PFSK-1 (cell line): ENCODE data around the gene ZFAND6.

ENCODE experiments used
- FOXP2 ChIP-seq: optimal IDR thresholded peaks from 2 replicates; pipeline ENCODE3; 2011; ENCODE audit warnings: borderline replicate concordance, control low read depth, inconsistent platforms; ENCODE audit not compliant: insufficient read depth; ENCODE audit errors: extremely low read length, extremely low read depth
- POLR2AphosphoS5 ChIP-seq: IDR thresholded peaks from 2 replicates; pipeline ENCODE4 v1.6.1; 2012; ENCODE audit warnings: low read depth, mild to moderate bottlenecking, control low read depth, low read length, moderate library complexity
- SIN3A ChIP-seq: IDR thresholded peaks from 2 replicates; pipeline ENCODE4 v1.6.1; 2012; ENCODE audit warnings: mild to moderate bottlenecking, low read length, moderate library complexity, borderline replicate concordance; ENCODE audit not compliant: insufficient read depth
- TAF1 ChIP-seq: IDR thresholded peaks from 2 replicates; pipeline ENCODE4 v1.6.1; 2012; ENCODE audit warnings: low read length, control low read depth, borderline replicate concordance; ENCODE audit not compliant: insufficient read depth
- TF ChIP-seq, protein P1 (sequence below), 2 experiments: IDR thresholded peaks; 2 replicates each; pipeline versions ENCODE4 v1.6.1 to v1.8.0; 2011 to 2012; ENCODE audit warnings: low read depth in 2 of 2, low read length in 2 of 2, control low read depth in 1 of 2, inconsistent platforms in 1 of 2, mild to moderate bottlenecking in 1 of 2, moderate library complexity in 1 of 2; ENCODE audit not compliant: insufficient read depth in 1 of 2

The ZFAND6 gene

DNA sequence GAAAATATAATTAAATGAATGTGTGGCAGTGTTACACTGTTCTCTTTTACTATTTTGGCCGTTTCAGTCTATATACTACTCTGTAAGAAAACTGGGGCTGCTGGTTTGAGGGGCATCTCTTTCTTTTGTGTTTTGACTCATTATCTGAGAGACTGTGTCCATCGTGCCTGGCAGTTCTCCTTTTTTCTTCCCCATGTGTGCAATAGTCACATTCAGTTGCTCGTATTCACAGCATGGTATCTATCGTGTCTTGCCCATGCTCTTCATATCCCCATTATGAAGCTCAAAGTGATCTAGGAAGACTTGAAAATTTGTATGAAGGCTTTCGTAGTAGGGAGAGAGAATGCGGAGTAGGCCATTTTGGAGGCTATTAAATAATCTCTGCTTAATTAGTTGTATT is 63.6 kb downstream of the ZFAND6 start:
- TF ChIP-seq TAF1: no peak
- no peak for TF ChIP-seq POLR2AphosphoS5
- no peak for TF ChIP-seq FOXP2
- TF ChIP-seq, protein P1, sequence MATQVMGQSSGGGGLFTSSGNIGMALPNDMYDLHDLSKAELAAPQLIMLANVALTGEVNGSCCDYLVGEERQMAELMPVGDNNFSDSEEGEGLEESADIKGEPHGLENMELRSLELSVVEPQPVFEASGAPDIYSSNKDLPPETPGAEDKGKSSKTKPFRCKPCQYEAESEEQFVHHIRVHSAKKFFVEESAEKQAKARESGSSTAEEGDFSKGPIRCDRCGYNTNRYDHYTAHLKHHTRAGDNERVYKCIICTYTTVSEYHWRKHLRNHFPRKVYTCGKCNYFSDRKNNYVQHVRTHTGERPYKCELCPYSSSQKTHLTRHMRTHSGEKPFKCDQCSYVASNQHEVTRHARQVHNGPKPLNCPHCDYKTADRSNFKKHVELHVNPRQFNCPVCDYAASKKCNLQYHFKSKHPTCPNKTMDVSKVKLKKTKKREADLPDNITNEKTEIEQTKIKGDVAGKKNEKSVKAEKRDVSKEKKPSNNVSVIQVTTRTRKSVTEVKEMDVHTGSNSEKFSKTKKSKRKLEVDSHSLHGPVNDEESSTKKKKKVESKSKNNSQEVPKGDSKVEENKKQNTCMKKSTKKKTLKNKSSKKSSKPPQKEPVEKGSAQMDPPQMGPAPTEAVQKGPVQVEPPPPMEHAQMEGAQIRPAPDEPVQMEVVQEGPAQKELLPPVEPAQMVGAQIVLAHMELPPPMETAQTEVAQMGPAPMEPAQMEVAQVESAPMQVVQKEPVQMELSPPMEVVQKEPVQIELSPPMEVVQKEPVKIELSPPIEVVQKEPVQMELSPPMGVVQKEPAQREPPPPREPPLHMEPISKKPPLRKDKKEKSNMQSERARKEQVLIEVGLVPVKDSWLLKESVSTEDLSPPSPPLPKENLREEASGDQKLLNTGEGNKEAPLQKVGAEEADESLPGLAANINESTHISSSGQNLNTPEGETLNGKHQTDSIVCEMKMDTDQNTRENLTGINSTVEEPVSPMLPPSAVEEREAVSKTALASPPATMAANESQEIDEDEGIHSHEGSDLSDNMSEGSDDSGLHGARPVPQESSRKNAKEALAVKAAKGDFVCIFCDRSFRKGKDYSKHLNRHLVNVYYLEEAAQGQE (IDR thresholded peaks at IDR 0.05; ENCODE audit: insufficient read depth in 1 of 2, low read depth in 2 of 2, low read length in 2 of 2): no peak
- no peak for TF ChIP-seq SIN3A

DNA sequence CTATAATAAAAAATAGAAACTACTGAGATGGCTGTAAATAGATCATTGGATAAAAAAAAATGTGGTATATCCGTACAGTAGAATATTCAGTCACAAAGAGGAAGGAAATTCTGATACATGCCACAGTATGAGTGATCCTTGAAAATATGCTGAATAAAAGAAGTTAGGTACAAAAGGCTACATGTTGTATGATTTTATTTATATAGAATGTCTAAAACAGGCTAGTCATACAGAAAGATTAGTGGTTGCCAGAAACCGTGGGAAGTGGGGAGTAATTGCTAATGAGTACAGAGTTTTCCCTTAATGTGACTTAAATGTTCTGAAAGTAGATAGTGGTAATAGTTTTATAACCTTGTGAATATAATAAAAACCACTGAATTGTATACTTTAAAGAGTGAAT is 68.4 kb downstream of the ZFAND6 start:
- TF ChIP-seq TAF1 (no peak), POLR2AphosphoS5 (no peak), SIN3A (no peak), FOXP2 (no peak)
- TF ChIP-seq, protein P1 (IDR thresholded peaks at IDR 0.05; ENCODE audit: insufficient read depth in 1 of 2, low read depth in 2 of 2, low read length in 2 of 2): no peak

DNA sequence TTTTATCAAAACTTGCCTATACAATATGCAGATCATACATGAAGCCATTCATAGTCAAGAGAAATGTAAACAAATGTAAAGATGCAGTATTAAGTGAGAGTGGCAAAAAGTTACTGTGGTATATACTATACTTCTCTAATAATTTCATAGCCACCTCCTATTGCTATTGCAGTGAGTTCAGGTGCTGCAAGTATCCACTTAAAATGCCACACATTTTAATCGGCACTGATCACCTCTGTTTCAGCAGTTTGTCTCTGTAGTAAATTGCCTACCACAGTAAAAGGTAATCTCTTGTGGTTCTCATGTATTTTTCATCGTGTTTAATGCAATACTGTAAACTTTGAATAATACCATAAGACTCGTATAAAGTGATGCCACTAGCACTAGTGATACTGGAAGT is 72.9 kb downstream of the ZFAND6 start:
- TF ChIP-seq SIN3A: no peak

DNA sequence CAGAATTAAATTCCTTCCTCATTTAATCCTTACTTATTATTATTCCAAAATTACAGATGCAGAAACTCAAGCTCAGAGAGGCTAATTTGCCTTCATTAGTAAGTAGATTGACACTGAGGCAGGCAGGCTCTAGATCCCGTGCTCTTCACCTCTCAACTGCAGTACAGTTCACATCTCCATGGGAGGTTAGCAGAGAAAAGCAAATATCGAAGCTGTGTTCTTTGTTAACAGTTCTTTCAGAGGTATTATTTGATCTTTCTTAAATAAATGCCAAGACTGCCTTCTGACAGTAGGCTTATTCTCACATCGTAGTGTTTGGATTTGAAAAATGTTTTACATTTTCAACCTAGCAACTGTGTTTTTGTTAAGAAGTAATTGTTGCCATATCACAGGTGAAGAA is 77.4 kb downstream of the ZFAND6 start:
- no peak for TF ChIP-seq TAF1
- no peak for TF ChIP-seq SIN3A
- TF ChIP-seq POLR2AphosphoS5: no peak
- TF ChIP-seq FOXP2: no peak
- TF ChIP-seq, protein P1 (IDR thresholded peaks at IDR 0.05; ENCODE audit: insufficient read depth in 1 of 2, low read depth in 2 of 2, low read length in 2 of 2): no peak

DNA sequence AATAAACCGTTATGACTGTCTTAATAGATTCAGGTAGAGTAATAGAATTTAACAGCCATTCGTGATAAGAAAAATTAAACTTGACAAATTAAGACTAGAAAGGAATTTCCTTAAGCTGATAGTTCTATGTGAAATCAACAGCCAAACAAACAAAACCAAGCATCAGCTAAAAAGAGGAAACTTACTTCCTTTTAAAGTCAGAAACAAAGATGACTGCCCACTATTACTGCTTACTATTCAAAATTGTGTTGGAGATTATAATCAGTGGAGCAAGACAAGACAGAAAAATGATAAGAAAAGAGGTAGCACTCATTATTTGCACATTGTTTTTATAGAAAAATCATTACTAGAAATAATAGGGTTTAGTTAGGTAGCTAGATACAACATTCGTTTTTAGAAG is 79.5 kb downstream of the ZFAND6 start:
- no peak for TF ChIP-seq TAF1
- no peak for TF ChIP-seq FOXP2
- TF ChIP-seq, protein P1 (IDR thresholded peaks at IDR 0.05; ENCODE audit: insufficient read depth in 1 of 2, low read depth in 2 of 2, low read length in 2 of 2): no peak
- no peak for TF ChIP-seq POLR2AphosphoS5
- no peak for TF ChIP-seq SIN3A
